Esophagus muscularis mucosa (tissue), 4 donors: ENCODE measurements around the gene HAVCR1. TPM values are rescaled to one million over a fixed set of nuclear protein-coding genes. Genes with fewer than 3 reads are reported as not detected.

Source experiments
- DNase-seq: peaks from one replicate; pipeline ENCODE4 v3.0.0-alpha.2; 2017; ENCODE audit errors: extremely low spot score
- H3K27ac ChIP-seq, 4 donors: fragments of 200-600 bp; sonication (generic); replicated peaks in 1 of 4; 1 replicate in 3 of 4; 2 replicates in 1 of 4; pipeline ENCODE4 v1.5.1; 2016 to 2019; ENCODE audit warnings: mild to moderate bottlenecking in 1 of 4
- H3K27me3 ChIP-seq, 4 donors: fragments of 200-600 bp; sonication (generic); one replicate each; pipeline versions ENCODE4 v1.5.1 to v1.6.0; 2016 to 2019
- H3K36me3 ChIP-seq, 4 donors: fragments of 200-600 bp; sonication (generic); one replicate each; pipeline ENCODE4 v1.5.1; 2016 to 2019
- H3K4me1 ChIP-seq, 4 donors: fragments of 200-600 bp; sonication (generic); one replicate each; pipeline ENCODE4 v1.5.1; 2016 to 2019
- H3K4me3 ChIP-seq, 4 donors: fragments of 200-600 bp; sonication (generic); 1 replicate in 2 of 4; 2 replicates in 2 of 4; pipeline ENCODE4 v1.5.1; 2016 to 2019; ENCODE audit warnings: mild to moderate bottlenecking in 4 of 4, moderate library complexity in 1 of 4
- H3K9me3 ChIP-seq, 4 donors: fragments of 200-600 bp; sonication (generic); 1 replicate in 3 of 4; 2 replicates in 1 of 4; pipeline ENCODE4 v1.5.1; 2016 to 2019
- CTCF ChIP-seq, 3 experiments: fragments of 200-600 bp in 2 of 3; fragments of 450-650 bp in 1 of 3; sonication (generic) in 2 of 3; IDR thresholded peaks; one replicate each; pipeline ENCODE4 v1.5.1; 2017 to 2019; ENCODE audit warnings: antibody characterized with exemption in 3 of 3, mild to moderate bottlenecking in 2 of 3, moderate library complexity in 1 of 3
- EP300 ChIP-seq: sonication (generic); formaldehyde crosslinking; IDR thresholded peaks from one replicate; pipeline ENCODE4 v1.6.1; 2017; ENCODE audit warnings: antibody characterized with exemption
- POLR2A ChIP-seq: fragments of 450-650 bp; IDR thresholded peaks from one replicate; pipeline ENCODE4 v1.6.1; 2017; ENCODE audit warnings: antibody characterized with exemption, moderate library complexity, mild to moderate bottlenecking, low read depth
- POLR2AphosphoS5 ChIP-seq, 2 donors: sonication (generic); formaldehyde crosslinking; IDR thresholded peaks; one replicate each; pipeline ENCODE4 v1.6.1; 2017; ENCODE audit warnings: antibody characterized with exemption in 2 of 2
- WGBS: methylation state at CpG from one replicate; pipeline ENCODE4 v1.1.5; 2018; 5-methylcytosine and 5-hydroxymethylcytosine counted together
- intact Hi-C: fragments of 100-400 bp; cut with DNase I; formaldehyde crosslinking; loops from one replicate; pipeline ENCODE4 v1.15.1; 2023
- total RNA-seq, 4 donors: library from RNA; depleted of rRNA; stranded (reverse); fragments of >200 nt; gene quantifications; one replicate each; pipeline versions ENCODE4 v1.1.0 to v1.2.1, GENCODE V29; 2016

The HAVCR1 gene
- total RNA-seq, 4 donors from 2014 or later: 0.17 TPM; not detected in 3

- no peak for TF ChIP-seq POLR2AphosphoS5 (IDR thresholded peaks at IDR 0.05)
- no peak for TF ChIP-seq EP300
- no peak for TF ChIP-seq CTCF (IDR thresholded peaks at IDR 0.05)
- no peak for TF ChIP-seq POLR2A
- WGBS: 66% methylated on average over 3 of the region's 3 CpGs
- intact Hi-C loops: no loop called here
- Histone ChIP-seq H3K27ac (no peak overlapping the region), H3K36me3 (no peaks in the 10 kb centered on the region), H3K4me3 (no peak overlapping the region), H3K4me1 (no peaks in the 10 kb centered on the region), H3K9me3 (no peaks in the 10 kb centered on the region), H3K27me3 (no peaks in the 10 kb centered on the region)
- no peak for DNase-seq
Measured at GRCh38 chr5:157088342-157088990, 29.6 kb upstream of the HAVCR1 start.

- Histone ChIP-seq H3K27me3 (no peaks in the 10 kb centered on the region), H3K4me3 (no peak overlapping the region), H3K9me3 (no peaks in the 10 kb centered on the region), H3K27ac (no peak overlapping the region), H3K36me3 (no peaks in the 10 kb centered on the region), H3K4me1 (no peaks in the 10 kb centered on the region)
- 87% methylated on average over 8 of the region's 8 CpGs for WGBS
- intact Hi-C loops: no loop called here
- DNase-seq: no peak
- TF ChIP-seq POLR2AphosphoS5 (IDR thresholded peaks at IDR 0.05): no peak
- no peak for TF ChIP-seq EP300
- TF ChIP-seq POLR2A: no peak
- no peak for TF ChIP-seq CTCF (IDR thresholded peaks at IDR 0.05)
Measured at GRCh38 chr5:157086751-157087359, 27.9 kb upstream of the HAVCR1 start.

- Histone ChIP-seq H3K27ac (no peak overlapping the region), H3K9me3 (no peaks in the 10 kb centered on the region), H3K27me3 (no peaks in the 10 kb centered on the region), H3K4me1 (no peaks in the 10 kb centered on the region), H3K4me3 (no peak overlapping the region), H3K36me3 (no peaks in the 10 kb centered on the region)
- 60% methylated on average over 4 of the region's 4 CpGs for WGBS
- intact Hi-C loops: no loop called here
- DNase-seq: no peak
- TF ChIP-seq CTCF (IDR thresholded peaks at IDR 0.05) (no peak), POLR2A (no peak), EP300 (no peak), POLR2AphosphoS5 (IDR thresholded peaks at IDR 0.05) (no peak)
Measured at GRCh38 chr5:157085930-157086329, 27.0 kb upstream of the HAVCR1 start.

- Histone ChIP-seq H3K36me3 (no peaks in the 10 kb centered on the region), H3K4me1 (peaks cover 0 to 4% (median 0%) of the 10 kb centered on the region in 4 donors), H3K27ac (no peak overlapping the region), H3K27me3 (no peaks in the 10 kb centered on the region), H3K9me3 (no peaks in the 10 kb centered on the region), H3K4me3 (no peak overlapping the region)
- TF ChIP-seq CTCF (IDR thresholded peaks at IDR 0.05): no peak
- TF ChIP-seq EP300: no peak
- TF ChIP-seq POLR2AphosphoS5 (IDR thresholded peaks at IDR 0.05): no peak
- 70% methylated on average over 2 of the region's 2 CpGs for WGBS
- intact Hi-C loops: no loop called here
- DNase-seq: no peak
Measured at GRCh38 chr5:157080286-157080685, 21.4 kb upstream of the HAVCR1 start.

GRCh38 chr5:157076558-157076957 is 17.6 kb upstream of the HAVCR1 start:
- no peaks in the 10 kb centered on the region for H3K36me3 ChIP-seq
- intact Hi-C loops: no loop called here
- H3K27ac ChIP-seq: no peak overlapping the region
- DNase-seq: no peak
- H3K4me3 ChIP-seq: no peak overlapping the region
- peaks cover 0 to 1% (median 0%) of the 10 kb centered on the region in 4 donors for H3K27me3 ChIP-seq
- H3K4me1 ChIP-seq: peaks cover 0 to 4% (median 0%) of the 10 kb centered on the region in 4 donors
- no peak for TF ChIP-seq CTCF (IDR thresholded peaks at IDR 0.05)
- TF ChIP-seq POLR2A: no peak
- no peak for TF ChIP-seq POLR2AphosphoS5 (IDR thresholded peaks at IDR 0.05)
- TF ChIP-seq EP300: no peak
- WGBS: 68% methylated on average over 4 of the region's 4 CpGs
- no peaks in the 10 kb centered on the region for H3K9me3 ChIP-seq
